HG03342 (cell line): Measurements from ENCODE around the gene POPDC3.
"Not testable (repeated sequence)": the region's sequence is repeated elsewhere in the genome, so short reads cannot be mapped to it uniquely, and the experiment has no call there.

Source experiments
- ATAC-seq: cut with Tn5 transposase; IDR thresholded peaks from one replicate; pipeline ENCODE4 v1.9.1; 2021; ENCODE audit warnings: mild to moderate bottlenecking, moderate library complexity; ENCODE audit not compliant: unreplicated experiment

POPDC3 gene

GRCh38 chr6:105199711-105200110 lies 19.9 kb upstream of the POPDC3 start:
- ATAC-seq = no peak

GRCh38 chr6:105196076-105196475 lies 16.3 kb upstream of the POPDC3 start:
- ATAC-seq = no peak

- no peak for ATAC-seq
Measured at GRCh38 chr6:105194591-105194990, 14.8 kb upstream of the POPDC3 start.

- no peak for ATAC-seq
Measured at GRCh38 chr6:105194106-105194505, 14.3 kb upstream of the POPDC3 start.

GRCh38 chr6:105193647-105194046 lies 13.8 kb upstream of the POPDC3 start:
- ATAC-seq = no peak

GRCh38 chr6:105192707-105193465 lies 13.1 kb upstream of the POPDC3 start:
- no peak for ATAC-seq

- no peak for ATAC-seq
Measured at GRCh38 chr6:105191351-105191750, 11.5 kb upstream of the POPDC3 start.

GRCh38 chr6:105189026-105189820 lies 9.4 kb upstream of the POPDC3 start:
- no peak for ATAC-seq

- ATAC-seq = no peak
Measured at GRCh38 chr6:105188251-105188650, 8.4 kb upstream of the POPDC3 start.

- no peak for ATAC-seq
Measured at GRCh38 chr6:105186576-105186975, 6.8 kb upstream of the POPDC3 start.

GRCh38 chr6:105184921-105185320 lies 5.1 kb upstream of the POPDC3 start:
- no peak for ATAC-seq

GRCh38 chr6:105181981-105182515 lies 2.2 kb upstream of the POPDC3 start:
- ATAC-seq = no peak

- no peak for ATAC-seq
Measured at GRCh38 chr6:105178636-105179035, 1.2 kb downstream of the POPDC3 start.

- ATAC-seq = no peak
Measured at GRCh38 chr6:105178110-105178509, 1.7 kb downstream of the POPDC3 start.

- ATAC-seq = no peak
Measured at GRCh38 chr6:105177556-105177955, 2.3 kb downstream of the POPDC3 start.

- ATAC-seq = no peak
Measured at GRCh38 chr6:105174512-105174911, 5.3 kb downstream of the POPDC3 start.

- ATAC-seq = not testable (repeated sequence)
Measured at GRCh38 chr6:105172515-105172914, 7.3 kb downstream of the POPDC3 start.

- ATAC-seq = no peak
Measured at GRCh38 chr6:105170059-105170458, 9.8 kb downstream of the POPDC3 start.

- no peak for ATAC-seq
Measured at GRCh38 chr6:105167914-105168313, 11.9 kb downstream of the POPDC3 start.

- ATAC-seq = no peak
Measured at GRCh38 chr6:105164418-105164817, 15.4 kb downstream of the POPDC3 start.

- no peak for ATAC-seq
Measured at GRCh38 chr6:105163183-105163582, 16.6 kb downstream of the POPDC3 start.

GRCh38 chr6:105162377-105162776 lies 17.4 kb downstream of the POPDC3 start:
- ATAC-seq = no peak
